Measurements from ENCODE around the gene PACRG. TPM values are rescaled to one million over a fixed set of nuclear protein-coding genes. Genes with fewer than 3 reads are reported as not detected.

Gene PACRG
- total RNA-seq, 1 experiment from 2014 or later = not detected

GRCh38 chr6:163243083-163243482, 515.3 kb downstream of the PACRG start:
- Histone ChIP-seq H3K27me3 (replicated peaks; ENCODE audit: control insufficient read depth, insufficient read depth, low read length) (no peaks in the 10 kb centered on the region), H3K9me3 (no peaks in the 10 kb centered on the region), H3K4me3 (ENCODE audit: low read depth, low read length) (no peak overlapping the region), H3K4me1 (no peaks in the 10 kb centered on the region), H3K36me3 (ENCODE audit: control insufficient read depth, insufficient read depth, low read length) (no peaks in the 10 kb centered on the region)
- no peak for TF ChIP-seq CTCF (IDR thresholded peaks at IDR 0.05; ENCODE audit: insufficient read depth in 1 of 2, low read depth in 1 of 2, low read length in 1 of 2, severe bottlenecking in 1 of 2, unreplicated experiment in 1 of 2)
- intact Hi-C loops (cut with micrococcal nuclease; ENCODE audit: unreplicated experiment) = no loop called here
- DNase-seq = no peak
- ChIA-PET POLR2A (no interaction called here), CTCF (no interaction called here)
- Mint-ChIP-seq H3K4me1 (ENCODE audit: low read depth, unreplicated experiment) (no peaks in the 10 kb centered on the region), H3K9me3 (ENCODE audit: unreplicated experiment) (no peaks in the 10 kb centered on the region), H3K27ac (ENCODE audit: unreplicated experiment) (no peak overlapping the region), H3K27me3 (ENCODE audit: insufficient read depth, unreplicated experiment) (peaks cover 2% of the 10 kb centered on the region), H3K4me3 (ENCODE audit: unreplicated experiment) (no peak overlapping the region), H3K36me3 (ENCODE audit: insufficient read depth, unreplicated experiment) (no peaks in the 10 kb centered on the region)
- BruUV-seq (replicated peaks) = no TSS peak

- no peaks in the 10 kb centered on the region for H3K4me1 Mint-ChIP-seq (ENCODE audit: low read depth, unreplicated experiment)
These were observed 516.2 kb downstream of the PACRG start for GRCh38 chr6:163243692-163244589.

GRCh38 chr6:163248051-163248450, 520.3 kb downstream of the PACRG start:
- ChIA-PET POLR2A (no interaction called here), CTCF (no interaction called here)
- no peak overlapping the region for H3K4me3 Mint-ChIP-seq (ENCODE audit: unreplicated experiment)
- Histone ChIP-seq H3K4me3 (ENCODE audit: low read depth, low read length) (no peak overlapping the region), H3K27me3 (replicated peaks; ENCODE audit: control insufficient read depth, insufficient read depth, low read length) (no peaks in the 10 kb centered on the region), H3K36me3 (ENCODE audit: control insufficient read depth, insufficient read depth, low read length) (no peaks in the 10 kb centered on the region), H3K9me3 (no peaks in the 10 kb centered on the region), H3K4me1 (no peaks in the 10 kb centered on the region)
- no peaks in the 10 kb centered on the region for H3K27me3 Mint-ChIP-seq (ENCODE audit: insufficient read depth, unreplicated experiment)
- no peak overlapping the region for H3K27ac Mint-ChIP-seq (ENCODE audit: unreplicated experiment)
- no peaks in the 10 kb centered on the region for H3K4me1 Mint-ChIP-seq (ENCODE audit: low read depth, unreplicated experiment)
- no TSS peak for BruUV-seq (replicated peaks)
- H3K36me3 Mint-ChIP-seq (ENCODE audit: insufficient read depth, unreplicated experiment) = no peaks in the 10 kb centered on the region
- intact Hi-C loops (cut with micrococcal nuclease; ENCODE audit: unreplicated experiment) = no loop called here
- H3K9me3 Mint-ChIP-seq (ENCODE audit: unreplicated experiment) = no peaks in the 10 kb centered on the region
- no peak for TF ChIP-seq CTCF (IDR thresholded peaks at IDR 0.05; ENCODE audit: insufficient read depth in 1 of 2, low read depth in 1 of 2, low read length in 1 of 2, severe bottlenecking in 1 of 2, unreplicated experiment in 1 of 2)
- no peak for DNase-seq

More at GRCh38 chr6:163243692-163244589, 516.2 kb downstream of the PACRG start:
- no peak overlapping the region for H3K27ac Mint-ChIP-seq (ENCODE audit: unreplicated experiment)
- no peak for DNase-seq
- no peaks in the 10 kb centered on the region for H3K36me3 ChIP-seq (ENCODE audit: control insufficient read depth, insufficient read depth, low read length)
- intact Hi-C loops (cut with micrococcal nuclease; ENCODE audit: unreplicated experiment) = no loop called here
- TF ChIP-seq CTCF (IDR thresholded peaks at IDR 0.05; ENCODE audit: insufficient read depth in 1 of 2, low read depth in 1 of 2, low read length in 1 of 2, severe bottlenecking in 1 of 2, unreplicated experiment in 1 of 2) = no peak
- no peak overlapping the region for H3K4me3 ChIP-seq (ENCODE audit: low read depth, low read length)
- H3K9me3 Mint-ChIP-seq (ENCODE audit: unreplicated experiment) = no peaks in the 10 kb centered on the region
- no peaks in the 10 kb centered on the region for H3K36me3 Mint-ChIP-seq (ENCODE audit: insufficient read depth, unreplicated experiment)
- peaks cover 2% of the 10 kb centered on the region for H3K27me3 Mint-ChIP-seq (ENCODE audit: insufficient read depth, unreplicated experiment)
- H3K9me3 ChIP-seq = no peaks in the 10 kb centered on the region
- BruUV-seq (replicated peaks) = no TSS peak
- H3K27me3 ChIP-seq (replicated peaks; ENCODE audit: control insufficient read depth, insufficient read depth, low read length) = no peaks in the 10 kb centered on the region
- H3K4me3 Mint-ChIP-seq (ENCODE audit: unreplicated experiment) = no peak overlapping the region
- H3K4me1 ChIP-seq = no peaks in the 10 kb centered on the region
- POLR2A ChIA-PET = no interaction called here
- CTCF ChIA-PET = no interaction called here

All from Caco-2 (cell line).